SK-N-SH treated with all-trans-retinoic acid at 6 μM for 48 hours (cell line): Measurements from ENCODE around the gene SLC41A1.

Experiments used
- ATAC-seq: fragments of 200-7000 bp; cut with Tn5 transposase; 3 replicates; pipeline ENCODE4 v1.9.1; 2020; ENCODE audit warnings: mild to moderate bottlenecking, moderate library complexity
- ARNTL ChIP-seq: fragments of 450-650 bp; formaldehyde crosslinking; IDR thresholded peaks from 2 replicates; pipeline ENCODE4 v1.5.0; 2020; ENCODE audit warnings: low read depth, mild to moderate bottlenecking, moderate library complexity, borderline replicate concordance
- BACH2 ChIP-seq: fragments of 250-450 bp; sonication (Bioruptor Pico); IDR thresholded peaks from 2 replicates; pipeline ENCODE4 v1.9.0; 2021; ENCODE audit warnings: mild to moderate bottlenecking, borderline replicate concordance
- CSDC2 ChIP-seq: fragments of 250-450 bp; sonication (Bioruptor Pico); IDR thresholded peaks from 2 replicates; pipeline ENCODE4 v1.5.0; 2020; ENCODE audit warnings: mild to moderate bottlenecking, moderate library complexity
- CSRNP3 ChIP-seq: fragments of 250-450 bp; sonication (Bioruptor Pico); IDR thresholded peaks from 2 replicates; pipeline ENCODE4 v1.5.1; 2021; ENCODE audit warnings: mild to moderate bottlenecking, moderate library complexity
- ESRRG ChIP-seq: fragments of 250-450 bp; sonication (Bioruptor Pico); IDR thresholded peaks from 2 replicates; pipeline ENCODE4 v1.6.1; 2021; ENCODE audit warnings: mild to moderate bottlenecking
- GLIS3 ChIP-seq: fragments of 250-450 bp; sonication (Bioruptor Pico); IDR thresholded peaks from 2 replicates; pipeline ENCODE4 v1.5.0; 2020; ENCODE audit warnings: mild to moderate bottlenecking, moderate library complexity
- ISL1 ChIP-seq: fragments of 250-450 bp; sonication (Bioruptor Pico); IDR thresholded peaks from 2 replicates; pipeline ENCODE4 v2.1.2; 2022; ENCODE audit warnings: mild to moderate bottlenecking, moderate library complexity
- OSR1 ChIP-seq: fragments of 250-450 bp; sonication (Bioruptor Pico); IDR thresholded peaks from 2 replicates; pipeline ENCODE4 v1.8.0; 2022; ENCODE audit warnings: moderate library complexity, mild to moderate bottlenecking, inconsistent platforms
- POU6F1 ChIP-seq: fragments of 250-450 bp; sonication (Bioruptor Pico); IDR thresholded peaks from 2 replicates; pipeline ENCODE4 v1.8.0; 2021; ENCODE audit warnings: low read depth, mild to moderate bottlenecking, moderate library complexity, borderline replicate concordance
- PPARA ChIP-seq: fragments of 250-450 bp; sonication (Bioruptor Pico); IDR thresholded peaks from 2 replicates; pipeline ENCODE4 v1.5.0; 2020; ENCODE audit warnings: mild to moderate bottlenecking, borderline replicate concordance
- RARB ChIP-seq: fragments of 250-450 bp; sonication (Bioruptor Pico); IDR thresholded peaks from 2 replicates; pipeline ENCODE4 v1.8.0; 2021; ENCODE audit warnings: mild to moderate bottlenecking, moderate library complexity
- SNAI2 ChIP-seq: fragments of 250-450 bp; sonication (Bioruptor Pico); IDR thresholded peaks from 2 replicates; pipeline ENCODE4 v1.5.0; 2020; ENCODE audit warnings: mild to moderate bottlenecking, moderate library complexity
- TCF4 ChIP-seq: fragments of 250-450 bp; sonication (Bioruptor Pico); IDR thresholded peaks from 2 replicates; pipeline ENCODE4 v1.8.0; 2021; ENCODE audit warnings: mild to moderate bottlenecking, moderate library complexity, borderline replicate concordance
- TOX ChIP-seq: fragments of 250-450 bp; sonication (Bioruptor Pico); IDR thresholded peaks from 2 replicates; pipeline ENCODE4 v1.8.0; 2021; ENCODE audit warnings: mild to moderate bottlenecking, moderate library complexity, borderline replicate concordance
- TSHZ2 ChIP-seq: fragments of 250-450 bp; sonication (Bioruptor Pico); IDR thresholded peaks from 2 replicates; pipeline ENCODE4 v1.5.0; 2020; ENCODE audit warnings: mild to moderate bottlenecking, moderate library complexity
- ZC3H10 ChIP-seq: fragments of 250-450 bp; sonication (Bioruptor Pico); IDR thresholded peaks from 2 replicates; pipeline ENCODE4 v1.5.1; 2021; ENCODE audit warnings: mild to moderate bottlenecking, moderate library complexity
- ZFP3 ChIP-seq: fragments of 250-450 bp; sonication (Bioruptor Pico); IDR thresholded peaks from 2 replicates; pipeline ENCODE4 v1.5.0; 2020; ENCODE audit warnings: mild to moderate bottlenecking, moderate library complexity
- ZFP30 ChIP-seq: fragments of 450-650 bp; formaldehyde crosslinking; IDR thresholded peaks from 2 replicates; pipeline ENCODE4 v1.5.0; 2022; ENCODE audit warnings: mild to moderate bottlenecking, moderate library complexity
- ZNF565 ChIP-seq: fragments of 450-650 bp; formaldehyde crosslinking; conservative IDR thresholded peaks from 2 replicates; pipeline ENCODE4 v1.5.0; 2020; ENCODE audit warnings: low read depth, mild to moderate bottlenecking, moderate library complexity
- ZNF70 ChIP-seq: fragments of 450-650 bp; formaldehyde crosslinking; IDR thresholded peaks from 2 replicates; pipeline ENCODE4 v1.5.0; 2020; ENCODE audit warnings: mild to moderate bottlenecking, moderate library complexity
- ZNF8 ChIP-seq: fragments of 450-650 bp; formaldehyde crosslinking; IDR thresholded peaks from 2 replicates; pipeline ENCODE4 v1.5.0; 2020; ENCODE audit warnings: mild to moderate bottlenecking, moderate library complexity
- TF ChIP-seq, protein P1 (sequence below): fragments of 250-450 bp; sonication (Bioruptor Pico); IDR thresholded peaks from 2 replicates; pipeline ENCODE4 v1.5.1; 2020; ENCODE audit warnings: low read depth, mild to moderate bottlenecking, moderate library complexity
- TF ChIP-seq, protein P2 (sequence below): fragments of 250-450 bp; sonication (Bioruptor Pico); IDR thresholded peaks from 2 replicates; pipeline ENCODE4 v1.8.0; 2020; ENCODE audit warnings: mild to moderate bottlenecking, moderate library complexity, borderline replicate concordance

Gene SLC41A1

GRCh38 chr1:205856433-205856832 lies 43.4 kb upstream of the SLC41A1 start:
- no peak for ATAC-seq
- TF ChIP-seq TSHZ2 (CRISPR knock-in tag) (no peak), ZNF70 (no peak), TCF4 (no peak), ZC3H10 (no peak), RARB (CRISPR knock-in tag) (no peak), OSR1 (CRISPR knock-in tag) (no peak), ZNF8 (CRISPR knock-in tag) (no peak), ZNF565 (no peak), BACH2 (CRISPR knock-in tag) (no peak), ISL1 (no peak), ZFP30 (CRISPR knock-in tag) (no peak), SNAI2 (CRISPR knock-in tag) (no peak), ARNTL (no peak), CSDC2 (CRISPR knock-in tag) (no peak), POU6F1 (CRISPR knock-in tag) (no peak), GLIS3 (CRISPR knock-in tag) (no peak), PPARA (CRISPR knock-in tag) (no peak), ESRRG (CRISPR knock-in tag) (no peak)
- TF ChIP-seq, protein P1, sequence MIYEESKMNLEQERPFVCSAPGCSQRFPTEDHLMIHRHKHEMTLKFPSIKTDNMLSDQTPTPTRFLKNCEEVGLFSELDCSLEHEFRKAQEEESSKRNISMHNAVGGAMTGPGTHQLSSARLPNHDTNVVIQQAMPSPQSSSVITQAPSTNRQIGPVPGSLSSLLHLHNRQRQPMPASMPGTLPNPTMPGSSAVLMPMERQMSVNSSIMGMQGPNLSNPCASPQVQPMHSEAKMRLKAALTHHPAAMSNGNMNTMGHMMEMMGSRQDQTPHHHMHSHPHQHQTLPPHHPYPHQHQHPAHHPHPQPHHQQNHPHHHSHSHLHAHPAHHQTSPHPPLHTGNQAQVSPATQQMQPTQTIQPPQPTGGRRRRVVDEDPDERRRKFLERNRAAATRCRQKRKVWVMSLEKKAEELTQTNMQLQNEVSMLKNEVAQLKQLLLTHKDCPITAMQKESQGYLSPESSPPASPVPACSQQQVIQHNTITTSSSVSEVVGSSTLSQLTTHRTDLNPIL = no peak
- TF ChIP-seq, protein P2, sequence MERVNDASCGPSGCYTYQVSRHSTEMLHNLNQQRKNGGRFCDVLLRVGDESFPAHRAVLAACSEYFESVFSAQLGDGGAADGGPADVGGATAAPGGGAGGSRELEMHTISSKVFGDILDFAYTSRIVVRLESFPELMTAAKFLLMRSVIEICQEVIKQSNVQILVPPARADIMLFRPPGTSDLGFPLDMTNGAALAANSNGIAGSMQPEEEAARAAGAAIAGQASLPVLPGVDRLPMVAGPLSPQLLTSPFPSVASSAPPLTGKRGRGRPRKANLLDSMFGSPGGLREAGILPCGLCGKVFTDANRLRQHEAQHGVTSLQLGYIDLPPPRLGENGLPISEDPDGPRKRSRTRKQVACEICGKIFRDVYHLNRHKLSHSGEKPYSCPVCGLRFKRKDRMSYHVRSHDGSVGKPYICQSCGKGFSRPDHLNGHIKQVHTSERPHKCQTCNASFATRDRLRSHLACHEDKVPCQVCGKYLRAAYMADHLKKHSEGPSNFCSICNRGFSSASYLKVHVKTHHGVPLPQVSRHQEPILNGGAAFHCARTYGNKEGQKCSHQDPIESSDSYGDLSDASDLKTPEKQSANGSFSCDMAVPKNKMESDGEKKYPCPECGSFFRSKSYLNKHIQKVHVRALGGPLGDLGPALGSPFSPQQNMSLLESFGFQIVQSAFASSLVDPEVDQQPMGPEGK (CRISPR knock-in tag) = no peak

DNA sequence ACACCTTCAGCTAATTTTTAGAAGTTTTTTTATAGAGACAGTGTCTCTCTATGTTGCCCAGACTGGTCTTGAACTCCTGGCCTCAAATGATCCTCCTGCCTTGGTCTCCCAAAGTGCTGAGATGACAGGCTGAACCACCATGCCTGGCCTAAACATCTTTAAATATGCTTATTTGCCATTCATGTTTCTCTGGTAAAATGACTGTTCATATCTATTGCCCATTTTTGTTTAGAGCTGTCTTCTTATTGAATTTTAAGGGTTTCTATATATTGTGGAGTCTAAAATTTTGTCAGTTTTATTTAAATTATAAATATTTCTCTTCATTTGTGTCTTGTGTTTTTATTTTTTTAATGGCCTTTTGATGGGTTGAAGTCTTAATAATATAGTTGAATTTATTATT lies 40.0 kb upstream of the SLC41A1 start:
- TF ChIP-seq ZNF8 (CRISPR knock-in tag) (no peak), CSRNP3 (no peak)
- no peak for ATAC-seq

DNA sequence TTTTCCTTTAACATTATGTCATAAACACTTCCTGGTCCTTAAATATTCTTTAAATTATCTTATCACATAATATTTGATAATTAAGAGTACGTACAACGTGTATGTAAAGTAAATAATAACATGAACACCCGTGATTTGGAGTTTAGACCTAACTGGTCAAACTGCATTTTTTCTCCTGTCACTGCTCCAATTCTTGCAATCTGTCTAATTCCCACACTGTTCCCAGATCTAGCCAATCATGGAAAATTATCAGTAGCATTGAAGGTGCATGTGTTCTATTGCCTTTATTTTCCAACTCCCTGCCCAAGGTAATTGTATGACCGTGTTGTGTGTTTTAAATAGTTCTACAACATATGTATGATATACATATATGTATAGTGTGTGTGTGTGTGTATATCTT lies 39.0 kb upstream of the SLC41A1 start:
- no peak for ATAC-seq
- TF ChIP-seq ZNF8 (CRISPR knock-in tag) (no peak), ZNF565 (no peak), CSRNP3 (no peak), RARB (CRISPR knock-in tag) (no peak), TSHZ2 (CRISPR knock-in tag) (no peak), CSDC2 (CRISPR knock-in tag) (no peak), ARNTL (no peak), TOX (no peak), ZC3H10 (no peak), ZFP3 (CRISPR knock-in tag) (no peak), GLIS3 (CRISPR knock-in tag) (no peak), OSR1 (CRISPR knock-in tag) (no peak), SNAI2 (CRISPR knock-in tag) (no peak), ZNF70 (no peak)
- TF ChIP-seq, protein P1 = no peak
